RPMI8226 (cell line): Measurements from ENCODE around the gene BAD.
A peak's percentile ranks its signal among the peaks of the same experiment; 100 is the strongest.

ENCODE experiments used
- DNase-seq: peaks from one replicate; pipeline ENCODE4 v3.0.0-alpha.2; 2015

Gene BAD

DNA sequence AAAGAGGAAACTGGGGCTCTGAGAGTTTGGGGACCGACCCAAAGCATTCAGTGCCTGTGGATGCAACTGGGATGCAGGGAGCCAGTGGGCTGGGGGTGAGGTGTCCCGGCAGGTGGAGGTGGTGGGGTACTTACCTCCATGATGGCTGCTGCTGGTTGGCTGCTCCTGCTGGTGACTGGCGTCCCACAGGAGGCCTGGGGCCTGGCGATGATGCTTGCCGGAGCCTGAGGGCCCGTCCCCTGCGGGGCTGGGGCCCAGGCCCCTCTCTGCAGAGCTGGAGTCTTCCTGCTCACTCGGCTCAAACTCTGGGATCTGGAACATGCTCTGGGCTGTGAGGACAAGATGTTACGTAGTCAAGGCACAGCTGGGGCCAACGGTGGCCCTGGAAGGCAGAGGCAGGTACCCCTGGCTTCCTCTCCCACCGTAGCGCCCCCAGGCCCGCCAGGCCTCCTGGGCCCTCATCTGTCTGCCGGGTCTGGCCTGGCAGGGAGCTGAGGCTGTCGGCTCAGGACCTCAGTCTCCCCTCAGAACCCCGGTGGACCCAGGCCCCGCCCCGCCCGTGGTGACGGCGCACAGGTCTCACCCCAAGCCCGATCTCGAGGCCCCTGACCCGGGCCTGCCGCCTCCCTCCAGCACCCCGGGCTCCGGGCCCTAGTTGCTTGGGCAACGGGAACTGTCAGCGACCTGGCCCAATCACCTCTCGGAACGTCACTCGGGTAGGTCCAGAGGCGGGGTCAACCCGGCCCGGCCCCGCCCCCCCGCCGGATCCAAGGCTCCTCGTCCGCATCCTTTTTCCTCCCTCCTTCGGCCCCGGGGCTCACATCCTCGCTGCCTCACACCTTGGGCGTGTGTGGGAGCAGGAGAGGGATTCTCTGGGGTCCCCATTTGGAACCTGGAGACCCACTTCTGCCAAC is at the start of gene BAD:
TSS of gene BAD (minus strand) at position 618 of the 914 bp plus-strand sequence. CDS start at position 321, 297 bp downstream.
- peak; percentile 98 for DNase-seq

DNA sequence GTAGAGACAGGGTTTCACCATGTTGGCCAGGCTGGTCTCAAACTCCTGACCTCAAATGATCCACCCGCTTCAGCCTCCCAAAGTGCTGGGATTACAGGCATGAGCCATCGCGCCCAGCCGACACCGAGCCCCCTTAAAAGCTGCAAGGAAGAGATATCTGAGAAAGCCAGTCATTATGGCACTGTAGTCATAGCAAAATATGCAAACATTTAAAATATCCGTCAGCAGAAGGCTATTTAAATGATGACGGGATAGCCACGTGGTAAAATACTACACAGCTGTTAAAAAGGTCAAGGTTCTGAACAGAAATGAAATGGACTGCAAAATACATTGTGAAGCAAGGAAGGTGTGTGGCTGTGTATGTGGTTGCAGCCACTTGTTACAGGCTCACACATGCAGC is 49.1 kb upstream of the BAD start:
- DNase-seq, result peak; percentile 3

DNA sequence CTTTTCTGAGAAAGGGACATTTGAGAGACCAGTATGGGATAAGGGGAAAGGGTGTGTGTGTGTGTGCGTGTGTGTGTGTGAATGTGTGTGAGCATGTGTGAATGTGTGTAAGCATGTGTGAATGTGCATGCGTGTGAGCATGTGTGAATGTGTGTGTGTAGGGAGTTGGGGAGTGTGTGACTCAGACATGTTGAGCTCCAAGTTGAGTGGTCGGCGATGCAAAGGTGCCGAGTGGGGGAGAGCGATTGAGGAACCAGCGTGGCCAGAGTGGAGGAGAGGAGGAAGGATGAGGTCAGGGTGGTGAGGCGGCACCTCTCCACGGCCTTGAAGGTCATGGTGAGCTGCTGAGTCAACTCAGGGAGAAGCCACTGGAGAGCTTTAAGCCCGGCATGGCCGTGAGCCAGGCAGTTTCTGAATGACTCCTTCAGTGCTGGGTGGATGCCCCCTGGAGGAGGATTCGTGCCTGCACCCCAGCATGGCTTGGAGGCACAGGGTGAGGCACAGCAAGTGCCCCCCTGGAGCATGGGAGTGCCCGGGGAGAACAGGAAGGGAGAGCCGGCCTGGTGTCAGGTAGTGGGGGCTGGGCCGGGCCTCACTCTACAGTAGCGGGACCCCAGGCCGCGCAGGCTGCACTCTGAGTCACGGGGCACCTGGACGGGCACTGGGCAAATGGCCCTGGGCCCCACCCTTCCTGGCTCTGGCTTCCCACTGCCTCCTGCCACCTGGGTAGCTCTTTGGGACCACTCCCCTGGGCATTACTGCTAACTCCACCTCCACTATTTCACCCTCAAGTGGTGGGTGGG is 47.3 kb upstream of the BAD start:
- peak; percentile 99 for DNase-seq

DNA sequence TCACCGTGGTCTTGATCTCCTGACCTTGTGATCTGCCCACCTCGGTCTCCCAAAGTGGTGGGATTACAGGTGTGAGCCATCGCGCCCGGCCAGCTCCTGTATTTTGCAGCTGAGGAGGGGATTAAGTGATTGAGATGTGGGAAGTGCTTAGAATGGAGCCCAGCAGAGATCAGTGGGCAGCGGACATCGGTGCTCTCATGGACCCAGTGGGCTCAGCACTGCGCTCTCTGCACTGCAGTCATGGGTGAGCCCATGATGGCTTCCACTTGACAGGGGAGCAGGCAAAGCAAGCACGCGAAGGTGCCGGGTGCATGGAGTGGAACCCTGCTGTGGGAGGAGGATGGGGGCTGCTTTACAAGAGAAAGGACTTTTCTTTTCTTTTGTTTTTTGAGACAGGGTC is 46.4 kb upstream of the BAD start:
- DNase-seq, result peak; percentile 1

DNA sequence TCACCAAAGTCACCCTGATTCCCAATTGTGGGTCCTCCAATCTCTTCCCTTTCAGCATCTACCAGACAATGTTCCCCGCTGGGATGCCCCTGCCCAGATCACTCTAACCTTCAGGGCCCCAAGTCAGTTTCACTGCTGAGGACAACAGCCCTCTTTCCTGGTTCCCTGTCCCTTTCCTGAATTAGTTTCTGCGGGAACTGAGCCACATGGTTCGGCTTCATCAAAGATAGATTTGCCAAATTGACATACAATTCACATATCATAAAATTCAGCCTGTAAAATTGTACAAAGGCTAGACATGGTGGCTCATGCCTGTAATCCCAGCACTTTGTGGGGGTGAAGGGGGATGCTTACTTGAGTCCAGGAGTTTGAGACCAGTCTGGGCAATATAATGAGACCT is 43.5 kb upstream of the BAD start:
- DNase-seq, result peak; percentile 2

DNA sequence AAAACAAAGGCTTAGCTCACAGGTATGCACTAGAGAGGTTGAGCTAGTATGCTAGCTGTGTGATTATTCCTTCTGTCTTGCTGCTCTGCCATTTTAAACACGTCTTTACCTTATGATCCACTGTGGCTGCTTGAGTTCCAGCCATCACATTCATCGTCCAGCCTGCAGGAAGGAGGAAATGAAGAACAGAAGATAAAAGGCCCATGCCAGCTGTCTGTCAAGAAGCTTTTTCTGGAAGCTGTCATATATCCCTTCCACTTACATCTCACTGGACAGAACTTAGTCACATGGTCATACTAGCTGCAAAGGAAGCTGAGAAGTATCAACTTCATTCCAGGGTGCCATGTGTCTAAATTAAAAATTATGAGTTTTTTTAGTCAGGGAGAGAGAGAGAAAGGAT is 42.9 kb upstream of the BAD start:
- DNase-seq, result peak; percentile 2

DNA sequence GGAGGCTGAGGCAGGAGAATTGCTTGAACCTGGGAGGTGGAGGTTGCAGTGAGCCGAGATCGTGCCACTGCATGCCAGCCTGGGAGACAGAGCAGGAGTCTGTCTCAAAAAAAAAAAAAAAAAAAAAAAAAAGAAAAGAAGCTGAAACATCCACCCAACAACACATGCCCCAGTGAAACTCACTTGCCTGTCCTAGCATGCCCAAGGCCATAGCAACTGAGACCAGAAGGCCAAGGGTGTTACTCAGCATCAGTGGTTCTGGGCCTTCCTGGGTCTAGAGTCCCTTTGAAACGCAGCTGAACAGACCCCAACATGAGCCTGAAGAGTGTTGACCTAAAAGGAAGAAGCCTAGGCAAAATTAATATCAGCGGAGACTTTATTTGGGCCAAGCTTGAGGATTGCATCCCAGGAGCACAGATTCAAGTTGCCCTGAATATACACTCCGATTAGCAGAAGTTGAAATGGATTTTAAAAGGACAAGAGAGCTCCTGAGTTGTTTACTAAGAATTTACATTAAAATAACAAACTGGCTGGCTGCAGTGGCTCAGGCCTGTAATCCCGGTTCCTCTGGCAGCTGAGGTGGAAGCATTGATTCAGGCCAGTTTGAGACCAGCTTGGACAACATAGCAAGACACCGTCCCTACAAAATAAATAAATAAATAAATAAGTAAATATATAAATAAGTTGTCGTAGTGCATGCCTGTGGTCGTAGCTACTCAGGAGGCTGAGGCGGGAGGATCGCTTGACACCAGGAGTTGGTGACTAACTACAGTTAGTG is 40.4 kb upstream of the BAD start:
- DNase-seq, result peak; percentile 2

DNA sequence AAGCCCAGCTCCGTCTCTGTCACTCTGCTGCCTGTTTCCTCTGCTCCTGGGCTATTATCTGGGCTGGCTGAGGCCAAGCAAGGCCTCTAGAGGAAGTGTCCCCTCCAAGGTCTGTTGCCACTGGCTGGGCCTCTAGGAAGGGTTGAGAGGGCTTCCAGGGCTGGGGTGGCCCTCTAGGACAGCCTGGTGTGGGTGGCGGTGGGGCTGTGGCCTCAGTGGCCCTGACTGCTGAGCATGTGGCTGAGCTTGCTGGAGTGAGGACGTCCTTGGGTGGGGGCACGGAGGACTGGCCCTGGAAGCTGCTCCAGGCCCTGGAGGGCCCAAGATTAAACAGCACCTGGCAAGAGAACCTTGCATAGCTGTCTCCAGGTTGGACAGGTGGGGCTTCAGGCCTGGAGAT is 39.5 kb upstream of the BAD start:
- peak; percentile 3 for DNase-seq

DNA sequence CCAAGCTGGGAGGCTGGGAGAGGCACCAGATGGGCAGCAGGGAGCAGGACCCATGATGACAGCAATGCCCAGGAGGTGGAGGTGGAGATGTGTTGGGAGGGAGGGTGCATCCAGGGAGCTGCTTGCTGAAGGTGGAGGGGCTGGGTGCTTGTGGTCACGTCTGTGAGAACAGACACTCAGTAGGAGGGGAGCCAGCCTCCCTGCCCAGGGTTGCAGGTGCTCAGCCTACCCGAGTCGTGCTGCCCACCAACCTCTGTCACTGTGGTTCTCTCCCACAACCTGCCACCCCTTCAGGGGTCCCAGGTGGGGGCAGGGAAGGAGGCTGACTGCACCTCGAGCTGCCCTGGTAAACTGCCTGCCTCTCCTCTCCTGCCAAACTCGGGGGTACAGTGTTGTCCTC is 38.9 kb upstream of the BAD start:
- DNase-seq, result no peak

DNA sequence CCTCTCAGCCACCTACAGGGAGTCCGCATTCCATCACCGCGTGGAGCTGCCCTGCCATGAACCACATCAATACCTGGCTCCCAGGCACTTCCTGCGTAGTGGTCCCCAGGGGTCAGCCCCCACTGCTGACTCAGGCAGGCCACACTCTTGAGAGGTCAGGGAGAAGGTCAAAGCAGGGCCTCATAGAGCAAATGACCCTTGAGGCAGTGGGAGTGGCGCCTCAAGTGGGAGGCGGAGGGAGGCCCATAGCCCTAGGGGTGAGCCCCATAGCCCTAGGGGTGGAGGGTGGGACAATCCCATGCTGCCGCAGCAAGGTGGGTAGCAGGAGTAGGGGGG is 38.4 kb upstream of the BAD start:
- peak; percentile 3 for DNase-seq

DNA sequence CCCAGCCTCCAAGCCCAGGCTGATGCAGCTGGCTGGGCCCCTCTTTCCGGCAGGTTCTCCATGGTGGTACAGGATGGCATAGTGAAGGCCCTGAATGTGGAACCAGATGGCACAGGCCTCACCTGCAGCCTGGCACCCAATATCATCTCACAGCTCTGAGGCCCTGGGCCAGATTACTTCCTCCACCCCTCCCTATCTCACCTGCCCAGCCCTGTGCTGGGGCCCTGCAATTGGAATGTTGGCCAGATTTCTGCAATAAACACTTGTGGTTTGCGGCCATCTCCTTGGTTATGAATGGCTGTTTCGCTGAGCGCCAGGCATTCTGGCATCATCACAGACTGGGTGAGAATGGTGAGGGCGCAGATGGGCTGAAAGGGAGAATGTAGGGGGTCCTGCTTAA is 37.1 kb upstream of the BAD start:
- peak; percentile 42 for DNase-seq

DNA sequence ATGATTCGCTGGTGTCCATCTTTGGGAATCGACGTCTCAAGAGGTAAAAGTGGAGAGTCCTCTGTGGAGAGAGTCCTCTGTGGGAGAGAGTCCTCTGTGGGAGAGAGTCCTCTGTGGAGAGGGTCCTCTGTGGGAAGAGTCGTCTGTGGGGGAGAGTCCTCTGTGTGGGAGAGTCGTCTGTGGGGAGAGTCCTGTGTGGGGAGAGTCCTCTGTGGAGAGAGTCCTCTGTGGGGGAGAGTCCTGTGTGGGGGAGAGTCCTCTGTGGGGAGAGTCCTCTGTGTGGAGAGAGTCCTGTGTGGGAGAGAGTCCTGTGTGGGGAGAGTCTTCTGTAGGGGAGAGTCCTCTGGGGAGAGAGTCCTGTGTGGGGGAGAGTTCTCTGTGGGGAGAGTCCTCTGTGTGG is 36.6 kb upstream of the BAD start:
- DNase-seq, result peak; percentile 2

DNA sequence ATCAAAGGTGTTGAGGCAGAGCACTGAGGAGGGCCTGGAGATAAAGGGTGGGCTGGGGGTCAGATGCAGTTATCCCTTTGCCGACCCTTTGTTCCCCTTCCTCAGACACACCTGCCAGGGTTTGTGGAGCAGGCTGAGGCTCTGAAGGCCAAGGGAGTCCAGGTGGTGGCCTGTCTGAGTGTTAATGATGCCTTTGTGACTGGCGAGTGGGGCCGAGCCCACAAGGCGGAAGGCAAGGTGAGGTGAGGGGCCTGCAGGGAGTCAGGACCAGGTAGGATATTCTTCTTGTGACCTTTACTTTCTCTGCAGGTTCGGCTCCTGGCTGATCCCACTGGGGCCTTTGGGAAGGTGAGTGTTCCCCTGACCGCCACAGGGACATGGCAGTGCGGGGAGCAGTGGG is 36.1 kb upstream of the BAD start:
- peak; percentile 2 for DNase-seq

DNA sequence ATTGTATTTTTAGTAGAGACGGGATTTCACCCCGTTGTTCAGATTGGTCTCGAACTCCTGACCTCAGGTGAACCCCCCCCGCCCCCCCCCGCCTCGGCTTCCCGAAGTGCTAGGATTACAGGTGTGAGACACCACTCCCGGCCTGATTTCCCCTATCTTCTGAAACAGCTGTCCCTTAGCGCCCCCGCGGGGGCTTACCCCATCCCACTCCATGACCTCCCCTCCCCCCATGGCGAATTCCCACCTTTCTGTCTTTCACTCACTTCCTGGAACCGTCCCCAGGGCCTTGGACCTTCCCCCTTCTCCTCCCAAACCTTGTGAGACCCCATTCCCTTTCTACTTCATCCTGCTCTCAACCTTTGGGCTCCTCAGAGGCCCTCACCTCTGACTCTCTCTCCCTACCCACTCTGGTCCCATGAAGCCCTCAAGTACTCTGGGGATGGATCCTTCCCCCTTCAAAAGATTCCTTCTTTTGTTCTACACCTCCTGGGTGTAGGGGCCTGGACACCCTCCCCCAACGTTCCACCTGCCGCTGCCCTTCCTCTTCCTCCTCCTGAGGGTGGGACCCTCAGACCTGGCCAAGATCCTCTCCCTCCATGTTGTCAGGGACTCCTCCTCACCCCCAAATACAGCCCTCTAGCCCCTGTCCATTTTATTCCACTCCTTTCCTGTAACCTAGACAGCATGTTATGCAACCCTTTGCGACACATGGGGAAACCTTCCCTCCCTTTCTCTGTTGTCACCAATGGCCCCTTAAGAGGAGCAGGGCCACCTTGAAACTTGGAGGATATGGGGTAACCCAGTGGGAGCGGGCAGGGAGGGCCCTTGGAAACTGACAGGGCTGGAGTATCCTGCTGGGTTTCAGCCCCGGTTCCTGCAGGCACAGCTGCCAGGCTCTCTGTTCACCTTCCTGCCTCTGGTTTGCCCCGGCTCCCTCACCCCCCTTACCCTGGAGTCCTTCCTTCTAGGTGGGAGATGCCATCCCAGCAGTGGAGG is 34.6 kb upstream of the BAD start:
- DNase-seq, result peak; percentile 34

DNA sequence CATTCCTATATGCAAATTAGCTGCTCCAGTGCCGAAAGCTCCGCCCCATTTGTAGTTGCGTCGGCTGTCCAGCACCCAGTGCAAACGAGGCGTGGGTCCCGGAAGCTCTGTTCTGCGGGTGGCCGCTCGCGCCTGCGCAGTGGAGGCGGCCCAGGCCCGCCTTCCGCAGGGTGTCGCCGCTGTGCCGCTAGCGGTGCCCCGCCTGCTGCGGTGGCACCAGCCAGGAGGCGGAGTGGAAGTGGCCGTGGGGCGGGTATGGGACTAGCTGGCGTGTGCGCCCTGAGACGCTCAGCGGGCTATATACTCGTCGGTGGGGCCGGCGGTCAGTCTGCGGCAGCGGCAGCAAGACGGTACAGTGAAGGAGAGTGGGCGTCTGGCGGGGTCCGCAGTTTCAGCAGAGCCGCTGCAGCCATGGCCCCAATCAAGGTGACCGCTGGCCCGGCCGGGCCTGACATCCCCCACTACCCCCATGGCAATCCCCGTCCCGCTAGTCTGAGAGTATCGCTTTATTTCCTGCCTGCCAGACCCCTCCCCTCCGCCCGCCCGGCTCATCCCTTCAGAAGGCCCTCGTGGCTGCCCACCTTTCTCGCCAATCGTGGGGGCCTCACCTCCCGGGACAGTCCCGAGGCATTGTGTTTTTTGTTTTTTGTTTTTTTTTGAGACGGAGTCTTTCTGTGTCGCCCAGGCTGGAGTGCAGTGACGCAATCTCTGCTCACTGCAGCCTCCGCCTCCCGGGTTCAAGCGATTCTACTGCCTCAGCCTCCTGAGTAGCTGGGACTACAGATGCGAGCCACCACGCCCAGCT is 33.7 kb upstream of the BAD start, which contains the start of gene PRDX5:
TSS of gene PRDX5 (plus strand) at position 161 of the 805 bp plus-strand sequence. CDS start at position 256, 95 bp downstream.
- peak; percentile 99 for DNase-seq

DNA sequence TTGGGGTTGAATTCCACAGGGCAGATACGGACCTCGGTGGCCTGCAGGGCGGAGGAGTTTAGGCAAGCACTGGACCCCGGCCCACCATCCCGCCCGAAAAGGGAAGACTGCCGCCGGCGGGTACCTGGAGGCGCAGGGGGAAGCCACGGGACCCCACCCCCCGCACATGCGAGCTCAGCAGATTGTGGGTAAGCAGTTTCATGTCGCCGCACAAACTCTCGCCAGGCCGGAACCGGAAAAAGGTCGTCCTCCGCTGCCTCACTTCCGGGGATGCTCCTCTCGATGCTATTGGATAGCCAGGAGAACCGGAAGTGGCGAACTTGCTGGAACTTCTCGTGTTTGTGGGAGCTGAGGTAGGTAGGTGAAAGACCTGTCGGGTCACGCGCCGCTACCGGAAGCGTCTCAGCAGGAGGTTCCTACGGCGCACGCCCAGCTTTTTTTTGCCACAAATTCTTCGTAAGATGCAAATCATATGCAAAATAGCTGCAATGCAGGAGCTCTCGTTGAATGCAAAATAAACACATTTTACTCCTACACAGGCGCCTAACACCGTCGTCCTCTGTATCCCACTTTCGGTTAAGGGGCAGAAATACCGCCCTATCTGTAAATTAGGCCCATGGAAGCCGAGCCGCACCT is 33.0 kb upstream of the BAD start, which contains the start of gene TRMT112:
TSS of gene TRMT112 (minus strand) at position 235 of the 636 bp plus-strand sequence. CDS start at position 202, 33 bp downstream.
- DNase-seq, result peak; percentile 100

DNA sequence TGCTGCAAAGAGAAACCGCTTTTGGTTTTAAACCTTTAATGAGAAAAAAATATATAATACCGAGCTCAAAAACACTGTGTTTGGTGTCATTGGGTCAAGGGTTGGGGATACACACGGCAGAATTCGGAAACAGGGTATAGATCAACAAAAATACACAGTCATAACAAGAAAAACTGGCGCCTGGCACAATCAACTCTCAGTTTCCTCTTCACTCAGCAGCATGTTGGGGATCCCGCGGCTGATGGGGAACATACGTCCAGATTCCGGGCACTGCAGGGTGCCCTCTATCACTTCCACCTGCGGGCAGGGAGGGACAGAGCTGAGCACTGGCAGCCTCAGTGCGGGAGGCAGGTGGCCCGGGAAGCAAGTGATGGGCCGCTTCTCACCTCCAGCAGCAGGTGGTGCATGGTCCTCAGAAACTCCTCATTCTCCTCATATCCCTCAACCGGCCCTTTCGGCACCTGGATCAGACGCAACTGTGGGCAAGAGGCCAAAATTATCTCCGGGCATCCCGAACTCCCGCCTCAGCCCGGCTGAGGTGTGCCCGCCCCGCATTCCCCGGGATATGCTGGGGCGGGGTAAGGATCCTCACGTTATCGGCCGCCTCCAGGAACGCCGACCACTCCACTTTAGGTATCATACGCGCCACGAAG is 32.3 kb upstream of the BAD start:
- peak; percentile 87 for DNase-seq

DNA sequence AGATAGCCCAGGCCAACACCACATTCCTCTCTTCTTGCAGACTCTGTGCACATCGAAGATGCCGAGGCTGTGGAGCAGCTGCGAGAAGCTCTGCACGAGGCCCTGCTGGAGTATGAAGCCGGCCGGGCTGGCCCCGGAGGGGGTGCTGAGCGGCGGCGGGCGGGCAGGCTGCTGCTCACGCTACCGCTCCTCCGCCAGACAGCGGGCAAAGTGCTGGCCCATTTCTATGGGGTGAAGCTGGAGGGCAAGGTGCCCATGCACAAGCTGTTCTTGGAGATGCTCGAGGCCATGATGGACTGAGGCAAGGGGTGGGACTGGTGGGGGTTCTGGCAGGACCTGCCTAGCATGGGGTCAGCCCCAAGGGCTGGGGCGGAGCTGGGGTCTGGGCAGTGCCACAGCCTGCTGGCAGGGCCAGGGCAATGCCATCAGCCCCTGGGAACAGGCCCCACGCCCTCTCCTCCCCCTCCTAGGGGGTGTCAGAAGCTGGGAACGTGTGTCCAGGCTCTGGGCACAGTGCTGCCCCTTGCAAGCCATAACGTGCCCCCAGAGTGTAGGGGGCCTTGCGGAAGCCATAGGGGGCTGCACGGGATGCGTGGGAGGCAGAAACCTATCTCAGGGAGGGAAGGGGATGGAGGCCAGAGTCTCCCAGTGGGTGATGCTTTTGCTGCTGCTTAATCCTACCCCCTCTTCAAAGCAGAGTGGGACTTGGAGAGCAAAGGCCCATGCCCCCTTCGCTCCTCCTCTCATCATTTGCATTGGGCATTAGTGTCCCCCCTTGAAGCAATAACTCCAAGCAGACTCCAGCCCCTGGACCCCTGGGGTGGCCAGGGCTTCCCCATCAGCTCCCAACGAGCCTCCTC is 31.4 kb upstream of the BAD start:
- peak; percentile 5 for DNase-seq
